HepG2 (cell line): ENCODE measurements around the gene FETUB. TPM values are rescaled to one million over a fixed set of nuclear protein-coding genes. Genes with fewer than 3 reads are reported as not detected.

Source experiments
- CBX2 ChIP-seq, 2 experiments: fragments of 200-600 bp in 1 of 2; sonication (generic); formaldehyde crosslinking in 1 of 2; IDR thresholded peaks; 2 replicates each; pipeline versions ENCODE4 v1.7.0 to v1.8.1; 2018 to 2022; ENCODE audit warnings: low read depth in 2 of 2, low read length in 1 of 2, mild to moderate bottlenecking in 1 of 2, missing genetic modification reagents in 1 of 2
- FOXJ3 ChIP-seq: sonication (generic); formaldehyde crosslinking; IDR thresholded peaks from 2 replicates; pipeline ENCODE4 v1.4.0; 2020; ENCODE audit warnings: missing genetic modification reagents, mild to moderate bottlenecking, borderline replicate concordance
- MXD4 ChIP-seq: IDR thresholded peaks from 2 replicates; pipeline ENCODE4 v1.6.1; 2016; ENCODE audit warnings: mild to moderate bottlenecking, missing biosample characterization, missing genetic modification reagents
- NAIF1 ChIP-seq: sonication (generic); formaldehyde crosslinking; IDR thresholded peaks from 2 replicates; pipeline ENCODE4 v1.5.0; 2020; ENCODE audit warnings: mild to moderate bottlenecking, missing genetic modification reagents, borderline replicate concordance
- NCOA2 ChIP-seq: sonication (generic); formaldehyde crosslinking; IDR thresholded peaks from 2 replicates; pipeline ENCODE4 v1.8.0; 2022; ENCODE audit warnings: inconsistent platforms
- RFX1 ChIP-seq: fragments of 450-650 bp; IDR thresholded peaks from 2 replicates; pipeline ENCODE4 v1.6.1; 2017
- SP1 ChIP-seq, 2 experiments: fragments of 450-650 bp in 1 of 2; sonication (generic) in 1 of 2; formaldehyde crosslinking in 1 of 2; IDR thresholded peaks; 2 replicates each; pipeline versions ENCODE4 v1.4.0 to v1.6.1; 2016 to 2020; ENCODE audit warnings: missing genetic modification reagents in 1 of 2
- TSC22D2 ChIP-seq: sonication (generic); formaldehyde crosslinking; IDR thresholded peaks from 2 replicates; pipeline ENCODE4 v1.5.1; 2020; ENCODE audit warnings: missing genetic modification reagents, mild to moderate bottlenecking, borderline replicate concordance
- XRCC5 ChIP-seq: fragments of 200-400 bp; formaldehyde crosslinking; optimal IDR thresholded peaks from 2 replicates; pipeline ENCODE3; 2017; ENCODE audit warnings: mild to moderate bottlenecking, low read length
- ZBTB7B ChIP-seq: sonication (generic); formaldehyde crosslinking; IDR thresholded peaks from 2 replicates; pipeline ENCODE4 v1.4.0; 2020; ENCODE audit warnings: missing genetic modification reagents
- ZMYM3 ChIP-seq: sonication (generic); formaldehyde crosslinking; IDR thresholded peaks from 2 replicates; pipeline ENCODE4 v1.5.1; 2020; ENCODE audit warnings: mild to moderate bottlenecking, missing genetic modification reagents
- ZNF232 ChIP-seq: sonication (generic); formaldehyde crosslinking; IDR thresholded peaks from 2 replicates; pipeline ENCODE4 v1.4.0; 2020; ENCODE audit warnings: missing genetic modification reagents, borderline replicate concordance
- ZNF3 ChIP-seq: IDR thresholded peaks from 2 replicates; pipeline ENCODE4 v1.7.0; 2017; ENCODE audit warnings: inconsistent platforms
- ZNF432 ChIP-seq: sonication (generic); formaldehyde crosslinking; IDR thresholded peaks from 2 replicates; pipeline ENCODE4 v1.5.0; 2020; ENCODE audit warnings: missing genetic modification reagents, mild to moderate bottlenecking, borderline replicate concordance
- ZNF484 ChIP-seq: sonication (generic); formaldehyde crosslinking; IDR thresholded peaks from 2 replicates; pipeline ENCODE4 v1.5.1; 2020; ENCODE audit warnings: mild to moderate bottlenecking, low read depth, missing genetic modification reagents, borderline replicate concordance
- ZNF549 ChIP-seq: sonication (generic); formaldehyde crosslinking; IDR thresholded peaks from 2 replicates; pipeline ENCODE4 v1.5.0; 2020; ENCODE audit warnings: missing genetic modification reagents
- ZNF564 ChIP-seq: sonication (generic); formaldehyde crosslinking; IDR thresholded peaks from 2 replicates; pipeline ENCODE4 v1.8.1; 2023; ENCODE audit warnings: mild to moderate bottlenecking, missing genetic modification reagents
- ZNF713 ChIP-seq: sonication (generic); formaldehyde crosslinking; IDR thresholded peaks from 2 replicates; pipeline ENCODE4 v1.4.0; 2020; ENCODE audit warnings: mild to moderate bottlenecking, missing genetic modification reagents
- ZNF75D ChIP-seq: sonication (generic); formaldehyde crosslinking; IDR thresholded peaks from 2 replicates; pipeline ENCODE4 v1.8.1; 2023; ENCODE audit warnings: missing genetic modification reagents, mild to moderate bottlenecking, borderline replicate concordance
- ZNF782 ChIP-seq: sonication (generic); formaldehyde crosslinking; IDR thresholded peaks from 2 replicates; pipeline ENCODE4 v1.4.0; 2020; ENCODE audit warnings: missing genetic modification reagents, mild to moderate bottlenecking, borderline replicate concordance
- ZNF891 ChIP-seq: sonication (generic); formaldehyde crosslinking; IDR thresholded peaks from 2 replicates; pipeline ENCODE4 v1.5.0; 2020; ENCODE audit warnings: mild to moderate bottlenecking, missing genetic modification reagents
- ZSCAN12 ChIP-seq: sonication (generic); formaldehyde crosslinking; IDR thresholded peaks from 2 replicates; pipeline ENCODE4 v1.9.0; 2021; ENCODE audit warnings: mild to moderate bottlenecking, missing genetic modification reagents
- polyA plus RNA-seq, 8 experiments: library from polyadenylated mRNA; depleted of rRNA in 3 of 8; stranded (reverse) in 7 of 8; unstranded in 1 of 8; fragments of >200 nt; fragmentation: Illumina TruSeq in 4 of 8; extraction: Trizol in 4 of 8; gene quantifications; 2 replicates each; pipeline versions ENCODE4 v1.2.1 to v1.2.3, GENCODE V29; 2011 to 2016; ENCODE audit warnings: low read depth in 4 of 8, missing spikeins in 1 of 8, mixed read lengths in 1 of 8; ENCODE audit not compliant: insufficient read depth in 1 of 8
- total RNA-seq, 5 experiments: library from RNA; depleted of rRNA; stranded (reverse); fragments of >200 nt; fragmentation: Illumina TruSeq; extraction: Trizol; gene quantifications; 2 replicates each; pipeline ENCODE4 v1.2.3, GENCODE V29; 2016; ENCODE audit warnings: low read depth in 1 of 5
- TF ChIP-seq, protein P1 (sequence below): sonication (generic); formaldehyde crosslinking; IDR thresholded peaks from 2 replicates; pipeline ENCODE4 v1.9.0; 2021; ENCODE audit warnings: missing genetic modification reagents, borderline replicate concordance
- TF ChIP-seq, protein P2 (sequence below): sonication (generic); formaldehyde crosslinking; IDR thresholded peaks from 2 replicates; pipeline ENCODE4 v1.4.0; 2020; ENCODE audit warnings: missing genetic modification reagents
- TF ChIP-seq, protein P3 (sequence below): sonication (generic); formaldehyde crosslinking; IDR thresholded peaks from 2 replicates; pipeline ENCODE4 v1.4.0; 2020; ENCODE audit warnings: missing genetic modification reagents, borderline replicate concordance

The FETUB gene
- total and polyA plus RNA-seq, 2 of the 13 experiments (the other 11 are each of a cell fraction or from before 2014, with no cell fraction given): 2.1 to 4.4 TPM

DNA sequence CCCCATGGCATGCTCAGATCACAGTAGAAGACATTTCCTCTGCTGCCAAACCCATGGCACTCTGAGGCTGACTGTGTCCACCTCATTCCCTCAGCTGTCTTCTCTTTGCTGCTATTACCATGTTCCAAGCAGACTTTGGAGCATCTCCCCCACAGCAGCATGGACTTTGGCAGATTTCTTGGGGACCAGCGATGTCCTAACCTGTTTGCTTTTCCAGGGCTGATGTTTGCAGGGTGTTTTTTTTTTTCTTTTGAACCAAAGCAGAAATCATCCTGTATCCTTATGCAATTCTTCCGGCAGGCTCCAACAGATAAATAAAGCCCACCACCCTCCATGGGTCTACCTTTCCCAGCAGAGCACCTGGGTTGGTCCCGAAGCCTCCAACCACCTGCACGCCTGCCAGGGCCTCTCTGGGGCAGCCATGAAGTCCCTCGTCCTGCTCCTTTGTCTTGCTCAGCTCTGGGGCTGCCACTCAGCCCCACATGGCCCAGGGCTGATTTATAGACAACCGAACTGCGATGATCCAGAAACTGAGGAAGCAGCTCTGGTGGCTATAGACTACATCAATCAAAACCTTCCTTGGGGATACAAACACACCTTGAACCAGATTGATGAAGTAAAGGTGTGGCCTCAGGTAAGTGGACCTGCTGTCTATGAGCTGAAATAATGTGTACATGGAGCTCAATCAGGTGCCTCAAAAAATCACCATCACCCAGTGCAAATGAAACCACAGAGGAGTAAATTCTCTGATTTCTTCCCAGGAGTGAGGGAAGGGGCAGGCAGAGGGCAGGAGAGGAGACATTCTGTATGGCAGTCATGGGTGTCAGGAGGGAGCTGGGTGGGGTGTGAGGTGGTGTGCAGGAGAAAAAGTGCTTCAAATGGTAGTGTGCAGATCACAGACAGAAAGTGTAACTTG is 27.2 kb upstream of the FETUB start, which contains the start of gene AHSG (continued):
- TF ChIP-seq, protein P1, sequence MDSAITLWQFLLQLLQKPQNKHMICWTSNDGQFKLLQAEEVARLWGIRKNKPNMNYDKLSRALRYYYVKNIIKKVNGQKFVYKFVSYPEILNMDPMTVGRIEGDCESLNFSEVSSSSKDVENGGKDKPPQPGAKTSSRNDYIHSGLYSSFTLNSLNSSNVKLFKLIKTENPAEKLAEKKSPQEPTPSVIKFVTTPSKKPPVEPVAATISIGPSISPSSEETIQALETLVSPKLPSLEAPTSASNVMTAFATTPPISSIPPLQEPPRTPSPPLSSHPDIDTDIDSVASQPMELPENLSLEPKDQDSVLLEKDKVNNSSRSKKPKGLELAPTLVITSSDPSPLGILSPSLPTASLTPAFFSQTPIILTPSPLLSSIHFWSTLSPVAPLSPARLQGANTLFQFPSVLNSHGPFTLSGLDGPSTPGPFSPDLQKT (CRISPR knock-in tag): no peak
- no peak for TF ChIP-seq ZNF713 (CRISPR knock-in tag)
- peak; percentile 58; the same call in 1 of the 2 replicates for TF ChIP-seq TSC22D2 (CRISPR knock-in tag)
- no peak for TF ChIP-seq SP1 (IDR thresholded peaks at IDR 0.05)
- TF ChIP-seq SP1 (CRISPR knock-in tag; IDR thresholded peaks at IDR 0.05): peak; percentile 42; the same call in 1 of the 2 replicates
- TF ChIP-seq ZBTB7B (CRISPR knock-in tag): peak; percentile 84
- TF ChIP-seq ZNF891 (CRISPR knock-in tag): peak; percentile 91
- TF ChIP-seq, protein P2, sequence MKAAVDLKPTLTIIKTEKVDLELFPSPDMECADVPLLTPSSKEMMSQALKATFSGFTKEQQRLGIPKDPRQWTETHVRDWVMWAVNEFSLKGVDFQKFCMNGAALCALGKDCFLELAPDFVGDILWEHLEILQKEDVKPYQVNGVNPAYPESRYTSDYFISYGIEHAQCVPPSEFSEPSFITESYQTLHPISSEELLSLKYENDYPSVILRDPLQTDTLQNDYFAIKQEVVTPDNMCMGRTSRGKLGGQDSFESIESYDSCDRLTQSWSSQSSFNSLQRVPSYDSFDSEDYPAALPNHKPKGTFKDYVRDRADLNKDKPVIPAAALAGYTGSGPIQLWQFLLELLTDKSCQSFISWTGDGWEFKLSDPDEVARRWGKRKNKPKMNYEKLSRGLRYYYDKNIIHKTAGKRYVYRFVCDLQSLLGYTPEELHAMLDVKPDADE (CRISPR knock-in tag): peak; percentile 89; the same call in 1 of the 2 replicates
- peak; percentile 87 for TF ChIP-seq ZNF232 (CRISPR knock-in tag)
- peak; percentile 98 for TF ChIP-seq NCOA2 (CRISPR knock-in tag)
- peak; percentile 27 for TF ChIP-seq XRCC5
- TF ChIP-seq, protein P3, sequence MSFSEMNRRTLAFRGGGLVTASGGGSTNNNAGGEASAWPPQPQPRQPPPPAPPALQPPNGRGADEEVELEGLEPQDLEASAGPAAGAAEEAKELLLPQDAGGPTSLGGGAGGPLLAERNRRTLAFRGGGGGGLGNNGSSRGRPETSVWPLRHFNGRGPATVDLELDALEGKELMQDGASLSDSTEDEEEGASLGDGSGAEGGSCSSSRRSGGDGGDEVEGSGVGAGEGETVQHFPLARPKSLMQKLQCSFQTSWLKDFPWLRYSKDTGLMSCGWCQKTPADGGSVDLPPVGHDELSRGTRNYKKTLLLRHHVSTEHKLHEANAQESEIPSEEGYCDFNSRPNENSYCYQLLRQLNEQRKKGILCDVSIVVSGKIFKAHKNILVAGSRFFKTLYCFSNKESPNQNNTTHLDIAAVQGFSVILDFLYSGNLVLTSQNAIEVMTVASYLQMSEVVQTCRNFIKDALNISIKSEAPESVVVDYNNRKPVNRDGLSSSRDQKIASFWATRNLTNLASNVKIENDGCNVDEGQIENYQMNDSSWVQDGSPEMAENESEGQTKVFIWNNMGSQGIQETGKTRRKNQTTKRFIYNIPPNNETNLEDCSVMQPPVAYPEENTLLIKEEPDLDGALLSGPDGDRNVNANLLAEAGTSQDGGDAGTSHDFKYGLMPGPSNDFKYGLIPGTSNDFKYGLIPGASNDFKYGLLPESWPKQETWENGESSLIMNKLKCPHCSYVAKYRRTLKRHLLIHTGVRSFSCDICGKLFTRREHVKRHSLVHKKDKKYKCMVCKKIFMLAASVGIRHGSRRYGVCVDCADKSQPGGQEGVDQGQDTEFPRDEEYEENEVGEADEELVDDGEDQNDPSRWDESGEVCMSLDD (CRISPR knock-in tag): peak; percentile 100
- TF ChIP-seq ZSCAN12 (CRISPR knock-in tag): peak; percentile 56; the same call in 1 of the 2 replicates
- TF ChIP-seq ZNF432 (CRISPR knock-in tag): no peak
- TF ChIP-seq MXD4 (CRISPR knock-in tag): peak; percentile 48; the same call in 1 of the 2 replicates
- TF ChIP-seq RFX1: no peak
- TF ChIP-seq ZNF3 (CRISPR knock-in tag): no peak
- 0 out of 2 replicates have a peak, but pooled peaks have one; percentile 31 for TF ChIP-seq ZNF549
- no peak for TF ChIP-seq ZNF564 (CRISPR knock-in tag)
- peak; percentile 52; the same call in 1 of the 2 replicates for TF ChIP-seq ZMYM3 (CRISPR knock-in tag)
- no peak for TF ChIP-seq ZNF75D (CRISPR knock-in tag)
- no peak; the same call in 1 of the 2 replicates for TF ChIP-seq ZNF782 (CRISPR knock-in tag)
- no peak for TF ChIP-seq ZNF484 (CRISPR knock-in tag)
- TF ChIP-seq FOXJ3 (CRISPR knock-in tag): peak; percentile 97; the same call in 1 of the 2 replicates
- no peak; the same call in 1 of the 2 replicates for TF ChIP-seq NAIF1
- TF ChIP-seq CBX2 (IDR thresholded peaks at IDR 0.05; ENCODE audit: low read depth, low read length): no peak
- TF ChIP-seq CBX2 (CRISPR knock-in tag; IDR thresholded peaks at IDR 0.05; ENCODE audit: low read depth): no peak; the same call in 1 of the 2 replicates
